ENCODE results near the gene ACTN1. TPM values are rescaled to one million over a fixed set of nuclear protein-coding genes. Genes with fewer than 3 reads are reported as not detected.

The ACTN1 gene
- polyA plus RNA-seq, 1 donor: 46.3 TPM

DNA sequence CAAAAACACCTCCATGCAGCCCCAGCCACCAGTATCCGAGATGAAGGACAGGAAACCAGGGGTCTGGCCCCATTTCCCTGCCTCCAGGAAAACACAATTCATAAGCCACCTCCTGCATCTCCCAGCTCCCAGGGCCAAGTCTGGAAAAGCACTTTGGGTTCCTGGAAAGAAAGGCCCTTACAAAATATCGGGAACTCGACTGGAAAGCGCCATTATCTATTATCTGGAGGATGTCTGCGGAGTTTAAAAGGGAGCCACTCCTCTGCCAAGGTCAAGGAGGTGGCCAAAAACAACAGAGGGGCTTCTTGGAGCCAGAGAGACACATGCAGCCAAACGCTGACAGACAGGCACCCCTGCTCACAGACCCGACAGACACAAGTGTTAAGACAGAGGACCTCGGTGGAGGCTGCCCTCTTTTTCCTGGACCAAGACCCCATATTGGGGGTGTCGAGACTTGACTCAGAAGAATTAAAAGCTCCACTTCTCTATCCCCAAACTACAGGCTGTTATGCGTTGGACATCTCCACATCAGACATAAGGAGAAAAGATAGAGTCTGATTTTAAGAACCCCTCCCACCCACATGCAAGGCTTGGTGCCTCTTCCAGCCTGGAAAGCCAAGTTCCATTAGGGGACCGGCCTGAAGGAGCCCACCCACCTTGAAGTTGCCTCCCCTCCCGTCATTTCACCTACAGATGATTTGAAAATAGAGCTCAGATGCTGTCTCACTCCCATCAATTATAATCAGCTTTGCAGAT lies 9.6 kb downstream of the ACTN1 start:
- peak; percentile 69 for DNase-seq

DNA sequence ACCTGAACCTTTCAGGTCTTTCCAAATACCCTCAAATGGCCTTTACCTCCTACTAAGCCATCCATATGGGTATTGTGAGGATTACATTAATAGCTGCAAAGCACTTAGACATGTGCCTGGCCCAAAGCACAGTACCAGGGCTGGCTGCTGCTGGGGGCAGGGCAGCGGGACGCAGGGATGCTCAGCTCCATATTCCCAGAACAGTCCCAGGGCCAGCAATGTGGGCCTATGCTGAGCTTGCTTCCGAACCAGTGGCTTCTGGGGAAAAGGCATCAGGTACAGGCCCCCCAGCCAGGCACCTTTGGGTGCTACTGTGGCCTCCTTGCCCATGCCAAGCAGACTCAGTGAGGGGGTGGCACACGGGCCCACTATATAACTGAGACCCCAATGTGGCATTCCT lies 10.4 kb downstream of the ACTN1 start:
- DNase-seq: no peak

DNA sequence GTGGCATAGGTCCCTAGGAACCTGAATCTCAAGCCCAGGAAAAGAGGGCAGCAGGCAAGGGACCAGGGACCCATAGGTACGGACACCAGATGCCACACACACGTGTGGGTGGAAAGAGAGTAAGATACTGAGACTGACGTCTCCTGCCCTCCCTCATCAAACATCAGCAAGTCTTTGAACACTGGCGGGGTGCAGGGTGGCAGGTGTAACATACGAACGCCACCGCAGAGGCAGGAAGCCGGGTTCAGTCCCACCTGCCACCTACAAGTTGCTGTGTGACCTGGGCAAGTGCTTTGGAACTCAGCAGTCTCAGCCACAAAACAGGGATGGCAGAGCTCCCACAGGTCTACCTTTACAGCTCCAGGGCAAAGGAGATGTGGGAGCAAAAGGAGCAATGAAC lies 11.1 kb downstream of the ACTN1 start:
- no peak for DNase-seq

DNA sequence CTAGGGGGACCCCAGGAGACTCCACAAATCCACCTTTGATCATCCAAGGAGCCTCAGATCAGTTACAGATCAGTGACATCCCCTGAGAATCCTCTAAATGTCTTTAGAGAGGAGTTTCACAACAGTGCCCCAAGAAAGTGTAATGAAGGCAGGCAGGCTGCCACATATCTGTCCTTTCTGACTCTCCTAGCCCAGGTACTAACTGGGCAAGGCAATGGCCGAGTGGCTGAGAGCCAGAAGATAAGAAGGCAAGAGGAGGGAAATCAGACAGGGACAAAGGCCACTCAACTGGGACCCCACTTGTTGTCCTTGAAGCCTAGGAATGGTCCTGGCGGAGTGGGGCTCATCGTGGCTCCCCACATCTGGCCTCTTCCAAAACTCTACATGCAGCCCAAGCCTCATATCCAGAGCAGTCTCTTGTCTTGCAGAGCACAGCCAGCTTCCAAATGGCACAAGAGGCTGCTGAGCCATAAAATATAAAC lies 11.6 kb downstream of the ACTN1 start:
- no peak for DNase-seq

DNA sequence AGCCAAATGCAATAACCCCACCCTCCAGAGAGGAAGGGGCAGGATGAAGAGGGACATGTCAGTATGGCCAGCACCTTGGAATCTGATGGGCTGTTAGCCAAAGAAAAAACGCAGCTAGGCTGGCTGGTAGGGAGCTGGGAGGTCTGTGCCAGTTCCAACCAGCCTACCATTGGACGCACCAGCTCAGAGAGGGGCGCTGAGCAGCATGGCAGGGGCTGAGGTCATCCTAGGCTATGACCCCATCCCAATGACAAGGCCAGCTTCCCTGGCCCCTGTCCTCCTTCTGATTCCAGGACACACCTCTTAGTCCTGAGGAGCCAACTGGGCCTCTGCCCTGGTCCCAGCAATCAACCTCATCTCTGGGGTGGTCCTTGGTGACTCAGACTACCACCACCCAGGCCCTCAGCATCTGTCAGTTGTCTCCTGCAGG lies 12.2 kb downstream of the ACTN1 start:
- DNase-seq: no peak

DNA sequence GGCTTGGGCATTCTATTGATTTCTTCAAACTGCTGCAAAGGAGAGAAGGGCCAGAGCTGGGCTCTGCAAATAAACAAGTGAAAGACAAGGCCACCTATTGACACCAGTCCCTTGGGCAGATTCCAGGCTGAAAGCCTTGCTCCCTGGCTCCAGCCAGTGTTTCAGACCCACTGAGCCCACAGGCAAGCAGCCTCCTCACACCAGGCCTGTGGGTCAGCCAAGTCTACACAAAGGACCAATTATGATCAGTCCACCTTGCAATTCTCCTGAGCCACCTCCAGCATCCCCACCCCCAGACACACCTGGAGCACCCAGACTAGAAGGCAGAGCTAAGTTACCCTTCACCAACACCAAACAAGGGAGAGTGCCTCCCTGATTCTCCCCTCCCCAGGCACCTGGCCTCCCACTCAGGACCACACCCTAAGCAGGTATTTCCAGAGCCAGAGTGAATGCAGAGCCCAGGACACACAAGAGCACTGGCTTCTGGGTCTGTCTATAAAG lies 13.8 kb downstream of the ACTN1 start:
- DNase-seq: no peak

DNA sequence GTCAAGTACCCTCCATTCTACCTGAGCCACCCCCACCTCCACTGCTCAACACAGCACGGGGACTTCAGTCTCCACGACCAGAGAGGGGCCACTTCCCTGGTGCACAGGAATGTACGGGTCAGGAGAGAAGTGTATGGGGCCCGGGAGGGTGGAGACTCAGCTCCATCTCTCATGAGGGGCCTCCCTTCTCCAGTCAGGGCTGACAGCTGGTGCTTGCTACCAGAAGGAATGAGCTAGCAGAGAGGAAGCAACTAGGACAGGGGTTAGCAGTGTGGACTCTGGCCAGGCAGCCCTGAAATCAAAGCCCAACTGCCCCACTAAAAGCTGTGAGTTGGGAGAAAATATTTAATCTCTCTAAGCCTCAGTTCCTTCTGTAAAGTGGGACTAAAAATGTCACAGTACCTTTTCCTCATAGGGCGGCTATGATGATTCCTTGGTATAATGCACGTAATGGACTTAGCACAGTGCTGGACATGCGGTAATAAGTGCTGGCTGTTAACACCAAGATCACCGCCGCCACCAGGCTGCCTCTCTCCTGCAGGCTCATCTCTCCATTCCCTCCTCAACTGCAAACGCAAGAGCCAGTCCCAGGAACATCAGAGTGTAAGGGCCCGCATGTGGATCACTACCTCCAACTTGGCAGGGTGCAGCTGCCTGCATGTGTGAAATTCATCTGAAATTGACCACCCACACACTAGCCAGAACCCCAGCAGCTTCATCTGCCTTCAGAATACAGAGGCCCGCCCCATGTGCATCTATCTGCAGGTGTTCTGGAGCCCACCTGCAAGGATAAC lies 14.6 kb downstream of the ACTN1 start:
- DNase-seq: no peak

DNA sequence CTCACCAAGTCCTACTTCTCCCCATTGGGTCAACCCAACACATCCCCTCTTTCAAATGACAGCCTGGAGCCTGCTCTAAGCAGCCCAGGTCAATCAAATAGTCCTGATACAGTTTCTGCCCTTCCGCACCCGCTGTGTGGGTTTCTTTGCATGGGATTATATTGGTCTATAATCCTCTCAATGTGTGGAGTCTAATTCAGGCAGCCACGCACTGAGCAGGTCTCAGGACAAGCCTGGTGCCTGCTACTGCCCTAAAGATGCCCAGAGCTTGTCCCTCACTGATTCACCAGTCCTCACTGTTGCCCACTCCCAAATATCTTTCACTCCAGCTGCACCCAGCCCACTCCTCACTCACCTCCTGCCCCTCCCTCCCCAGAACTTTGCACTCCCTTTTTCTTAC lies 16.4 kb downstream of the ACTN1 start:
- no peak for DNase-seq

DNA sequence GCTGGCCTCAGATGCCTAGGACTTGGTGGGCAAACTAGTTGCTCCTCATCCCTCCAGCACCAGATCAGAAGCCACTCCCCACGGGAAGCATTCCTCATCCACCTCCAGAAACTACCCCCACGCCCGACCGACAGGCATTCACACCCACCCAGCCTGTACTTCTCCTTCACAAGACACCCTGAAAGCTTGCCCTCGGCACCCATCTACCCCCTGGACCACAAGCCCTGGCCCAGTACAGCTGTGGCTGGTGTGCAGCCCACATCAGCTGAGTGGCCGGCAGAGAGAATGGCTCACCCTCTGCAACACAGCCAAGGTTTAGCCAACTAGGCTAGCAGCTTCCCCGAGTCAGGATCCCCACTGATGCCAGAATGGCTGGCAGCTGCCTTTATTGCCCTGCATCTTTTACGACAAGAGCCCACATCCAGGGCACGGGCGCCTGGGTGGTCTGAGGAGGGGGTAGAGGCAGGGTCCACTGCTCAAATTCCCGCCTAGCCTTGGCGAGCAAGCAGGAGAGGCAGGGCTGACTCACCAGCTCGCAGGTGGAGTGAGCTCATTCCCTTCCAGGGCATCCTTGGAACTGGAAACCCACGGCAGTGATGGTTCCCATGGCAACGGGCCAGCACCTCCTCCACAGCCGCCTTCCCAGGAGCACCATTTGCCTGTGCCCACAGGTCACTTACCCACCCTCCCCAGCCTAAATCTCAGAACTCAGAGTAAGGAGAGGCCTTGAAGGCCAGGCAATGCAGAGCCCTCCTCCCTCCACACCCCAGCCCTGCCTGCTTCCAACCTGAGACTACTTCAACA lies 17.1 kb downstream of the ACTN1 start:
- no peak for DNase-seq

DNA sequence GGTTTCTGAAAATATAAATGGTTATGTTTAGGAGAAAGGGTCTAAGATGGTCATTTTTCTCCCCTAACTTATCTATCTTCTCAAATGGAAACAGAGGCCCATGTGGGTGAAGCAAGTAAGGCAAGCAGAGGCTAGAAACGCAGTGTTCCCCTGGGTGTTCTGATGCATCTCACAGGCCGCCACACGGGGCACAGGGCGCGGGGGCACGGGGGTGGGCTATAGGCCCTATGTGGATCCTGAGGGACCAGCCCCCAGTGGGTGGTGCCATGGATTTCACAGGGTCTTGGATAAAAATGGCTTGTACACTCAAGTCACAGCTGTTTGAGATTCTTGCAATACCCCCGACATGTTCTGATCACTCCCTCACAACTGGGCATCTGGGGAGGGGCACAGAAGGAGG lies 17.7 kb downstream of the ACTN1 start:
- no peak for DNase-seq

DNA sequence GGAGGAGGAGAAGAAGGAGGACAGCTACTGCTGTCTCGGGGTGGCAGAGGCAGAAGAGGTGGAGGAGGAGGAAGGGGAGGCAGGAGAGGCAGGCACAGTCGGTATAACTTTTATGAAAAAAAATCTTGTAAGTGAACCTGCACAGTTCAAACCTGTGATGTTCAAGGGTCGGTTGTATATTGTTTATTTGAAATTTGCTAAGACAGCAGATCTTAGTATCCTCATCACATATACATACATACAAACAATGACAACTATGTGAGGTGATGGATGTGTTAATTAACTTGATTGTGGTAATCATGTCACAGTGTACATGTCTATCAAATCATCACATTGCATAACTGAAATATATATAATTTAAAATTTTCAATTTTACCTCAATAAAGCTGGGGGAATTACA lies 19.0 kb downstream of the ACTN1 start:
- DNase-seq: no peak

DNA sequence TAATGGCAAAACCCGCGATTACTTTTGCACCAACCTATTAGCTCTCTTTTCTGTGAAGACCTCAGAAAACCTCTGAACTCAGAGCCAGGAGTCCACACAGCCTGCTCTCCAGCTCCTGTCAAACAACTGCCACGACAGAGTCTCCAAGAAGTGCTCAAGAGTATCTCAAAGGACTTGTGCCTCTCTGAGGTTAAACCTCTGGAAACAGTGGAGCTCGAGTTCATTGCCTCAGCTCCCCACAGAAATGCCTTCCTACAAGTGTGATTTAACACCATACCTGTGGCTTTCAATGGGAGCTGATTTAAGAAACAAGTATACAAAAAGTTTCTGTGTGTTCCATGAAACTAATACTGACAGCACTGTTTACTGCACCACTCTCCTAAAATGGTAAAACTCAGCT lies 20.1 kb downstream of the ACTN1 start:
- DNase-seq: no peak

DNA sequence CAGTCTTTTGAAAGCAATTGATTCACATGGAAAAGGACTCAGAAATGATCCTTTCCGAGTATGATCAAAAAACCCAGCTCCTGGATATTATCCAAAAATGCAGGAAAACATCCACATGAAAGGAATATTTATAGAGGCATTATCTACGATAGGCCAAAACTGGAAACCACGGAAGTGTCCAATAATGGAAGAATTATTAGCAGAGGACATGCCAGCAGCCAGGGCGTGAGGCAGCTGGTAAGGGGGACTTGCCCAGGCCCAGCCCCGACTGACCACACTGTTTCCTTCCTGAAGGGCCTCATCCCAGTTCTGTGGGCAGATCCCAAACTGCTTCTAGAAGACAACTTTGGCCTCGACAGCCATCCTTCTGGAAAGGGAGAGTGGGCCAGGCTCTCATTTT lies 20.5 kb downstream of the ACTN1 start:
- DNase-seq: no peak

DNA sequence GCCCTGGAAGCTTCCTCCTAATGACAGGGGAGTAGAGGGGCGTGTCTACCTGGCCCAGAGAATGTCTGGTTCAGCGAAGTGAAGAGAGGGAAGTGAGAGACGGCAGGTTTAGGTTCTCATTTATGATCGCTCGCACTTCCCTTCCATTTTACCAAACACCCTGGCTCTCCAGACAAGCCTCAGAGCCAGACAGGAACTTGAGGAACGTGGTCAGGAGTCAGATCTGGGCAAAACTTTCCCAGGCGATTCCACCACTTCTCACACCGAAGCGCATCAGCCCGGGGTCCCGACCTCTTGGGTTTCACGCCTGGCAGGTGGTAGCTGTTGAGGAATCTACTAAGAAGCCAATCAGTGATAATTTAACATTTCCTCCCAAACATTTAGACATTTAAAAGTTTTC lies 21.3 kb downstream of the ACTN1 start:
- DNase-seq: no peak

DNA sequence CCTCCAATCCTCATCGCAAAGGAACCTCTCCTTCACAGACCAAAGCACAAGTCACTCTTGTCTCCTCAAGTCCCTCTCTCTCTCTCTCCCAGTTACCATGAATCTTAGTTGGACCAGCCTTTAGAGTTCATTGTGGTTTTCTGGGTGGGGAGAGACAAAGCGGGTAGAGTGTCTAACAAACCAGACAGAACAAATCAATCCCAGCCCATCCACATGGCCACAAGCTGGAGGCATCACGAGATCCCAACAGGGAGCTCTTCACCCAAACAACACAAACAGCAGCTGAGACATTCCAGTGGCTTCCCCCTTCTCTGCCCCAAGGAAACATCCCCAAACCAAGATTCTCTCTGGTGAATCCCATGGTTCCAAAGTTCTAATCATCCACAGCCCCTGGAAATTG lies 22.4 kb downstream of the ACTN1 start:
- DNase-seq: no peak

DNA sequence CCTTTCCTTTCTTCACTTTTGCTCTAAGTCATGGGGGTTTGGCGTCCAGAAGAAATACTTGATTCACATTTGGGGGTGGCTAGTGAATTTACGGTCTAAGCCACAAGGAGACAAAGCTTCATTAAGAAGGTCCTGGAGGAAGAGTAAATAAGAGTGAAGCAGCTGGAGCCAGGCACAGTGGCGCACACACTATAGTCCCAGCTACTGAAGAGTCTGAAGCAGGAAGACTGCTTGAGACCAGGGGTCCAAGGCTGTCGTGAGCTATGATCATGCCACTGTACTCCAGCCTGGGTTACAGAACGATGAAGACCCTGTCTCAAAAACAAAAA lies 23.3 kb downstream of the ACTN1 start:
- no peak for DNase-seq

DNA sequence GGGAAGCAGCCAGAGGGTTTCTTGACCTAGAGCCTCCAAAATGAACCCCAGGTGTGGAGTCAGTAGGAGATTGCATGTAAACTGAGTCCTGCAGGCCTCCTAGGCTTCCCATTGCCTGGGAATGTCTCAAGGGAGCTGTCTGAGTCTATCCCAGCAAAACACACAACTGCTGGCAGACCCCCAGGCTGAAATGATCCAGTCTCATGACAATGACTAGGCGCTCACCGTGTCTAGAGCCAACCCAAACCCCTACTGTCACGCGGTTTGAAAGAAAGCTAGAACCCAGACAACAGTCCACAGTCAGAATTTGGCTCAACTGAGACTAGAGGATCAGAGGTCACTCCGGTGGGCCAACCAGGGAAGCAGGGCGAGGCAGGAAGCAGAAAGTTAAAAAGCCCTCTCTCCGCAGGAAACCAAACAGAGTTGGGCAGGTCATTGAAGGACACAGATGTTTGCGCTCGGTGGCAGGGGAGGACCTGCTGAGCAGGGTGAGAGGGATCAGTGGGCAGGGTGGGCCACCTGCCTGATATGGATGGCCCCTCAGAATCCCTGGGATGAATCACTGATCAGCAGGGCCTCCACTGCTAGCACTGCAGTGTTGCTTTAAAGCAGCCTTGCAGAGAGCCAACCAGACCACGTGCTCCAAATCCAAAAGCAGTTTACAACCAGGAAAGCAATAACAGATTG lies 23.8 kb downstream of the ACTN1 start:
- no peak for DNase-seq

DNA sequence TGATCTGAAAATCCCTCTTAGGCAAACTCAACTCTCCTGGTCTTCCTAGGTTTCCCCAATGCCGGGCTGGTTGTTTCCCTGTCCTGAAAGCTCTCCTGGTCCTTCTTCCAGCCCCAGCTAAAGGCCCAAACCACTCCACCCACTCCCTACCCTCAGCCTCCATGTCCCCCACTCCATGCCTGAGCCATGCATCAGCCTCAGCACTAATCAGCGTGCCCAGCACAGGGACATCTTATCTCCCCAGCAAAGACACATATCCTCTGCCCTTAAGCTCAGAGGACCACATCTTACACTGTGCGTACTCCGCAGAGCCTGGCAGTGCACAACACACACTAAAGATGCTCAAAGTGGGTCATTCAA lies 25.9 kb downstream of the ACTN1 start:
- no peak for DNase-seq

DNA sequence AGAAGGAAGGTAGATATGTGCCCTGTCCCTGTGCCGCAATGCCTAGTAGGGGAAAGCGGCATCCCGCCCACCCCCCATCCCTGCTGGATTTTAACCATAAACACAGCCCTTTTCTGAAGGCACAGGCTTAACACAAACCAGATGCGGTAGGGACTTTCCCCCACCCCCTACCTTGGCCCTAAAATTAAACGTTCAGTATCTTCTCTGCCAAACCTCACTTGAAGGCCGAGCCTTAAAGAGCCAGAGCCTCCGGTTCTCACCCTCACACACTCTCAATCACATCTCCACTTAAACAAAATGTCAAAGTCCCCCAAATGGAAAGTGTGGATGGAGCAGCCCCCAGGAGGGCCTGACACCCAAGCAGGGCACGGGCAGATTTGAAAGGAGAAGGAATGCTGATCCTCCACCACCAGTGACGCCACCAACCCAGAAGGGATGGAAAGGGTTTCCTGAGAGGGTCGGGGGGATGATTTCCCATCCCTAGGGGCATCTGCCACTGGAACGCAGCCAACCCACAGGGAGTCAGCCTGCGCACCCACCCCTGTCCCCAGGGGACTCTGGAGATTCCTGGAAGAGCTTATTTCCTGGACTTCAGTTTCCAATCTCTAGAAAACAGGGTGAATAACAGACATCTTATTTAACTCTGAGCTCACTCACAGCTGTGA lies 26.4 kb downstream of the ACTN1 start:
- DNase-seq: peak; percentile 89

DNA sequence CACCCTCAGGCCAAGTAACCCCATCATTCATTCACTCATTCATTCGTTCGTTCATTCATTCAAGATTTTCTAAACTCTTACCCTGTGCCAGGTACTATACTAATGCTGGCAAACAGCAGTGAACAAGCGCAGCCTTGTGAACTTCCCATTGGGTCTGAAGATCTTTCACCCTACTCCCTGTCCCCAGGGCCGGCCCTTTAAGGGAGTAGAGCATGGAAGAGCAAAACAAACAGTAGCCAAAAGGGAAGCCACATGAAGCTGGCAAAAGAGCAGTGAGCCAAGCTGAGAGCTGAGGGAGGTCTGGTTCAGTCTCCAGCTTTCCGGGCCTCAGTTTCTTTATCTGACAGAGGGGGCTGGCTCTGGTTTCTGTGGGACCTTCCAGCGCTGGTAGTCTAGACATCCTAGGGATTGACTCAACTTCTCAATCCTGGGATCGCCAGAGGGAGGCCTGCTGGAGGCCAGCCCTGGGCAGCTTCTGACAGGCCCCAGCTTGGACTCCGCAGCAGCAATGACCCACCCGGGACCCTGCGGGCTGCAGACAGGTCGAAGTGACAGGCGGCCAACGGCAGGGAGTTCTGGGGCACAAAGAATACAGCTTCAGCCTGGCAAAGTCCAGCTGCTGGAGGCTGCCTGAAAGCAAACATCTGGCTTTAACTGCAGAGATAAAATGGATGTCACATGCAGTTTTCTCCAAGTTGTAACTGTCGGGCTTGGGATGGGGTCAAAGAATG lies 27.1 kb downstream of the ACTN1 start:
- DNase-seq: no peak

All from hindlimb muscle (tissue), 1 donor.